IPS-18c (cell line): Measurements from ENCODE around the gene RGMB.

Source experiments
- H3K4me3 ChIP-seq: 2 replicates; pipeline ENCODE4 v1.7.0; 2013; ENCODE audit warnings: low read depth, mild to moderate bottlenecking, low read length, moderate library complexity; ENCODE audit not compliant: insufficient read depth
- H3K9me3 ChIP-seq: one replicate; pipeline ENCODE4 v1.6.1; 2013; ENCODE audit warnings: mild to moderate bottlenecking, low read length, moderate library complexity; ENCODE audit not compliant: control insufficient read depth, insufficient read depth

The RGMB gene

GRCh38 chr5:98844865-98845264, 71.4 kb downstream of the RGMB start:
- peaks cover 7% of the 10 kb centered on the region for H3K9me3 ChIP-seq
- H3K4me3 ChIP-seq: no peak overlapping the region

GRCh38 chr5:98845878-98846277, 72.4 kb downstream of the RGMB start:
- Histone ChIP-seq H3K9me3 (peaks cover 7% of the 10 kb centered on the region), H3K4me3 (no peak overlapping the region)
